Measurements from ENCODE around the gene NSUN6.

Gene NSUN6

DNA sequence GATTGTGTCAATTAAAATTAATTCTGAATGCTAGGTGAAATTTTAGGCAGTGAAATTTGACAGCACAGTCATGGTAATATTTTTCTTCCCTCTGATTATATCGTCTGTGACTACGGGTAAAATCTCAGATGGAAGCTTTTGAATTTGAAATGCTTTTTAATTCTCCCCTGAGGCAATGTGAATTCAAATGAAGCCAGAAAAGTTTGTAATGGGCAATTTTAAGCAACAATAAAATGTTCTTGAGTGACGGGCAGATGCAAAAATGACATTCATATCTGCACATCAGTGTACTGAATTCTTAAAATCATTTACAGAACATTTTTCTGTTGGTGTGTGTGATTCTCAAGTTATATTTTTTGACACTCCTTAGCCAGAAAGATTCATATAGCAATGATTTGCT lies 134.5 kb downstream of the NSUN6 start:
- Histone ChIP-seq H3K4me3 (ENCODE audit: low read depth in 1 of 2, low read length in 2 of 2) (no peak overlapping the region), H3K4me1 (ENCODE audit: insufficient read depth, low read length) (no peaks in the 10 kb centered on the region), H3K36me3 (ENCODE audit: insufficient read depth, low read length) (peaks cover 29% of the 10 kb centered on the region), H3K9ac (ENCODE audit: low read length) (no peak overlapping the region), H3K27me3 (ENCODE audit: control insufficient read depth in 1 of 2, insufficient read depth in 2 of 2, low read length in 2 of 2) (no peaks in the 10 kb centered on the region), H3K27ac (ENCODE audit: low read depth, low read length) (no peak overlapping the region), H3K9me3 (ENCODE audit: low read length) (no peaks in the 10 kb centered on the region)

DNA sequence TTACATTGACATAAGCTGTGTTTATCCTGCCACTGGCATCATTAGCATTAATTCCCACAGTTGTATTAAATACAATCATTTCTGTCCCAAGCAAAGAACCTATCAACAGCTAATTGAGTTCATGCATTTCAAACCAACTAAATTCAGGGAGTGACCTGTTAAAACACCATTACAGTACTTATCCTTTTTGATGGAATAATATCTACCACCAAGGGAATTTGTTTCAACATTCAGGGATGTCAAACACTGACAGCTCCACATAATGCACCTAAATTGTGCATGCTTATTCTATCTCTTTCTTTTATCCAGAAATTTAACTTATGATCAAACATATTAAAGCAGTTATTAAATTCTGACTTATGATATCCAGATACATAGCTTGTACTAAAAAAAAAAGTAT lies 136.8 kb downstream of the NSUN6 start:
- Histone ChIP-seq H3K36me3 (ENCODE audit: insufficient read depth, low read length) (peaks cover 6% of the 10 kb centered on the region), H3K27me3 (ENCODE audit: control insufficient read depth in 1 of 2, insufficient read depth in 2 of 2, low read length in 2 of 2) (no peaks in the 10 kb centered on the region), H3K4me3 (ENCODE audit: low read depth in 1 of 2, low read length in 2 of 2) (no peak overlapping the region), H3K27ac (ENCODE audit: low read depth, low read length) (no peak overlapping the region), H3K9me3 (ENCODE audit: low read length) (no peaks in the 10 kb centered on the region), H3K4me1 (ENCODE audit: insufficient read depth, low read length) (no peaks in the 10 kb centered on the region), H3K9ac (ENCODE audit: low read length) (no peak overlapping the region)

- H3K36me3 ChIP-seq (ENCODE audit: insufficient read depth, low read length): peaks cover 6% of the 10 kb centered on the region
- no peaks in the 10 kb centered on the region for H3K27me3 ChIP-seq (ENCODE audit: control insufficient read depth in 1 of 2, insufficient read depth in 2 of 2, low read length in 2 of 2)
- H3K4me3 ChIP-seq (ENCODE audit: low read depth in 1 of 2, low read length in 2 of 2): no peak overlapping the region
- no peak overlapping the region for H3K9ac ChIP-seq (ENCODE audit: low read length)
- no peak overlapping the region for H3K27ac ChIP-seq (ENCODE audit: low read depth, low read length)
- no peaks in the 10 kb centered on the region for H3K9me3 ChIP-seq (ENCODE audit: low read length)
- H3K4me1 ChIP-seq (ENCODE audit: insufficient read depth, low read length): no peaks in the 10 kb centered on the region
Measured at GRCh38 chr10:18508587-18508986, 142.8 kb downstream of the NSUN6 start.

- H3K27me3 ChIP-seq (ENCODE audit: control insufficient read depth in 1 of 2, insufficient read depth in 2 of 2, low read length in 2 of 2): no peaks in the 10 kb centered on the region
- no peaks in the 10 kb centered on the region for H3K4me1 ChIP-seq (ENCODE audit: insufficient read depth, low read length)
- no peaks in the 10 kb centered on the region for H3K9me3 ChIP-seq (ENCODE audit: low read length)
- H3K4me3 ChIP-seq (ENCODE audit: low read depth in 1 of 2, low read length in 2 of 2): no peak overlapping the region
- peaks cover 6% of the 10 kb centered on the region for H3K36me3 ChIP-seq (ENCODE audit: insufficient read depth, low read length)
- no peak overlapping the region for H3K27ac ChIP-seq (ENCODE audit: low read depth, low read length)
- H3K9ac ChIP-seq (ENCODE audit: low read length): no peak overlapping the region
Measured at GRCh38 chr10:18505456-18506118, 145.8 kb downstream of the NSUN6 start.

DNA sequence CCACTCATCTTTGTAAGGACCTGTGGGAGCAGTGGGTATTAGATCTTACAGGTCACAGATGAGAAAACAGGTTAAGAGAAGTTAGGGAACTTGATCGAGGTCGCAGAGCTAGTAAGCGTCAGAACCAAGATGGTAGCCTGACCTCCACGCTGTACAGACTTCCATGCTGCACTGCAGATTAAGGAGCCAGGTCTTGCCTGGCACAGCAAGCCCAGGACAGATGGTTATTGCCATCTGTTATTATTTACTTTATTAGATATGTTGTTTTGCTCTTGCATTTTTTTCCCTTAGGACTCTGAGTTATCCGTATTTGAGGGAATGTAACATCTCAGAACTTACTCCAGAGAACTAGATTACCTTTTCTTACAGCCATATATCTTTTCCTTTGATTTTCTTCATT lies 147.2 kb downstream of the NSUN6 start:
- H3K9ac ChIP-seq (ENCODE audit: low read length): no peak overlapping the region
- peaks cover 2% of the 10 kb centered on the region for H3K36me3 ChIP-seq (ENCODE audit: insufficient read depth, low read length)
- no peak overlapping the region for H3K4me3 ChIP-seq (ENCODE audit: low read depth in 1 of 2, low read length in 2 of 2)
- H3K9me3 ChIP-seq (ENCODE audit: low read length): no peaks in the 10 kb centered on the region
- no peaks in the 10 kb centered on the region for H3K27me3 ChIP-seq (ENCODE audit: control insufficient read depth in 1 of 2, insufficient read depth in 2 of 2, low read length in 2 of 2)
- no peaks in the 10 kb centered on the region for H3K4me1 ChIP-seq (ENCODE audit: insufficient read depth, low read length)
- H3K27ac ChIP-seq (ENCODE audit: low read depth, low read length): no peak overlapping the region

GRCh38 chr10:18501629-18502028 lies 149.8 kb downstream of the NSUN6 start:
- Histone ChIP-seq H3K27ac (ENCODE audit: low read depth, low read length) (no peak overlapping the region), H3K27me3 (ENCODE audit: control insufficient read depth in 1 of 2, insufficient read depth in 2 of 2, low read length in 2 of 2) (no peaks in the 10 kb centered on the region), H3K36me3 (ENCODE audit: insufficient read depth, low read length) (no peaks in the 10 kb centered on the region), H3K9me3 (ENCODE audit: low read length) (no peaks in the 10 kb centered on the region), H3K4me1 (ENCODE audit: insufficient read depth, low read length) (no peaks in the 10 kb centered on the region), H3K4me3 (ENCODE audit: low read depth in 1 of 2, low read length in 2 of 2) (no peak overlapping the region), H3K9ac (ENCODE audit: low read length) (no peak overlapping the region)

GRCh38 chr10:18501198-18501597 lies 150.2 kb downstream of the NSUN6 start:
- no peaks in the 10 kb centered on the region for H3K36me3 ChIP-seq (ENCODE audit: insufficient read depth, low read length)
- H3K4me1 ChIP-seq (ENCODE audit: insufficient read depth, low read length): no peaks in the 10 kb centered on the region
- no peaks in the 10 kb centered on the region for H3K27me3 ChIP-seq (ENCODE audit: control insufficient read depth in 1 of 2, insufficient read depth in 2 of 2, low read length in 2 of 2)
- H3K4me3 ChIP-seq (ENCODE audit: low read depth in 1 of 2, low read length in 2 of 2): no peak overlapping the region
- no peak overlapping the region for H3K27ac ChIP-seq (ENCODE audit: low read depth, low read length)
- no peaks in the 10 kb centered on the region for H3K9me3 ChIP-seq (ENCODE audit: low read length)
- no peak overlapping the region for H3K9ac ChIP-seq (ENCODE audit: low read length)

GRCh38 chr10:18500576-18500975 lies 150.8 kb downstream of the NSUN6 start:
- H3K27me3 ChIP-seq (ENCODE audit: control insufficient read depth in 1 of 2, insufficient read depth in 2 of 2, low read length in 2 of 2): no peaks in the 10 kb centered on the region
- H3K4me3 ChIP-seq (ENCODE audit: low read depth in 1 of 2, low read length in 2 of 2): no peak overlapping the region
- no peaks in the 10 kb centered on the region for H3K36me3 ChIP-seq (ENCODE audit: insufficient read depth, low read length)

GRCh38 chr10:18498998-18499397 lies 152.4 kb downstream of the NSUN6 start:
- Histone ChIP-seq H3K27me3 (ENCODE audit: control insufficient read depth in 1 of 2, insufficient read depth in 2 of 2, low read length in 2 of 2) (no peaks in the 10 kb centered on the region), H3K36me3 (ENCODE audit: insufficient read depth, low read length) (no peaks in the 10 kb centered on the region), H3K9ac (ENCODE audit: low read length) (no peak overlapping the region), H3K27ac (ENCODE audit: low read depth, low read length) (no peak overlapping the region), H3K9me3 (ENCODE audit: low read length) (no peaks in the 10 kb centered on the region), H3K4me3 (ENCODE audit: low read depth in 1 of 2, low read length in 2 of 2) (no peak overlapping the region), H3K4me1 (ENCODE audit: insufficient read depth, low read length) (no peaks in the 10 kb centered on the region)

More at GRCh38 chr10:18500576-18500975, 150.8 kb downstream of the NSUN6 start:
- Histone ChIP-seq H3K4me1 (ENCODE audit: insufficient read depth, low read length) (no peaks in the 10 kb centered on the region), H3K9ac (ENCODE audit: low read length) (no peak overlapping the region), H3K9me3 (ENCODE audit: low read length) (no peaks in the 10 kb centered on the region), H3K27ac (ENCODE audit: low read depth, low read length) (no peak overlapping the region)

DNA sequence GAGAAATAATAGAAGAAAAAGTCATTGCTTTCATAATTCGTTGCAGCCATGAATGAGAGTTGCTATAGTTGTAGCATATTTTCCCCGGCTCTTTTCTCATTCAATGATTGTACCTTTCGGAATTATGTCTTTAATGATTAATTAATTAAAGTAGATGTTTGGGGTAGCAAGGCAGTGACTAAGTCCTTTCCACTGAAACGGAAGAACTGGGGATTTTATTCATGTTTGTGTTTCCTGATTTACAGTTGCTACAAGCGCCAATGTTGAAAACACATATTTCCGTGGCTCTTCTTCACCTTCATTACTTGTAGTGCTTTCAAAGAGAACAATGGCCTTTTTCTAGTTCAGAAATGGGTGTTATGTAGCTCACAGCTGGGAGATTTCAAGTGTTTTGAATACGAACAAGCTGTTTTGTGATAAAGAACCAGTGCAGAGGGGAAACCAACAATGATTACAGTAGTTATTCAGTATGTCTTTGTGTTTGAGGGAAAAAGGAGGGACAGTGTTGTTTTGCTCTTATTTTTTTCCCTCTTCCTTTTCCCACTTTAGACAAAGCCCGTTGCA lies 153.5 kb downstream of the NSUN6 start:
- Histone ChIP-seq H3K4me3 (ENCODE audit: low read depth in 1 of 2, low read length in 2 of 2) (no peak overlapping the region), H3K36me3 (ENCODE audit: insufficient read depth, low read length) (no peaks in the 10 kb centered on the region), H3K4me1 (ENCODE audit: insufficient read depth, low read length) (no peaks in the 10 kb centered on the region), H3K27ac (ENCODE audit: low read depth, low read length) (no peak overlapping the region), H3K9ac (ENCODE audit: low read length) (no peak overlapping the region), H3K27me3 (ENCODE audit: control insufficient read depth in 1 of 2, insufficient read depth in 2 of 2, low read length in 2 of 2) (no peaks in the 10 kb centered on the region), H3K9me3 (ENCODE audit: low read length) (no peaks in the 10 kb centered on the region)

Measured in muscle layer of colon (tissue), 2 donors.